ENCODE data around the gene NME8.

DNA sequence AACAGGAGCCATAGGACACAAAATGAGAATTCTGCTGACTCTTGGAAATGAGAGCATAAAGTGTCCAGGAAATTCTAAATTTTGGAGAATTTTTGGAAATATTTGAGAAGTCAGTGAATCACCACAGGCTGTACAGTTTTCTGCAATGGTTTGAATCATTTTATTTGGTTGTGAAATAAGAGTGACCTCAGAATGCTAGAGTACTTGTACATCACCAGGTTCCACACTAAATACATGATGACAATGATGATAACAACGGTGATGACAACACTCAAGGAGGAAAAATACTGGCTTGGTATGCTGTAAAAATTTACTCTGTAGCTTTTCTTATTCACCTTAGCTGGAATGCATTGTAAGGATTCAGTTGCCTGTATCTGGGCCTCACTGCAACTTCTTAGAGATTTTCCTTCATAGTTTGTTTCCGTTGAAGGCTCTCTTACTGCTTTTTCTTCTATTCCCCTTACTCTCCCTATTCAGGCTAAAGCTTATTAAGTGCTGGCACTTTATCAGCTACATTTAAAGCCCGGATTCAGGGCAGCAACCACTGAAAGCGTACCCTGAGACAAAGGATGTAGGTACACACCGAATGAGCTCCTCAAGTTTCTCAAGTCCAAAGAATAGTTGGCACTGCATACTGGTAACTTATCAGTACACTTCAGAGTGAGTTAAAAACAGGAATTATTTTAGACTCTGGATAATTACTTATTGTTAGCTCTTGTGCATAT is 30.2 kb upstream of the NME8 start:
- TF ChIP-seq, protein P1, sequence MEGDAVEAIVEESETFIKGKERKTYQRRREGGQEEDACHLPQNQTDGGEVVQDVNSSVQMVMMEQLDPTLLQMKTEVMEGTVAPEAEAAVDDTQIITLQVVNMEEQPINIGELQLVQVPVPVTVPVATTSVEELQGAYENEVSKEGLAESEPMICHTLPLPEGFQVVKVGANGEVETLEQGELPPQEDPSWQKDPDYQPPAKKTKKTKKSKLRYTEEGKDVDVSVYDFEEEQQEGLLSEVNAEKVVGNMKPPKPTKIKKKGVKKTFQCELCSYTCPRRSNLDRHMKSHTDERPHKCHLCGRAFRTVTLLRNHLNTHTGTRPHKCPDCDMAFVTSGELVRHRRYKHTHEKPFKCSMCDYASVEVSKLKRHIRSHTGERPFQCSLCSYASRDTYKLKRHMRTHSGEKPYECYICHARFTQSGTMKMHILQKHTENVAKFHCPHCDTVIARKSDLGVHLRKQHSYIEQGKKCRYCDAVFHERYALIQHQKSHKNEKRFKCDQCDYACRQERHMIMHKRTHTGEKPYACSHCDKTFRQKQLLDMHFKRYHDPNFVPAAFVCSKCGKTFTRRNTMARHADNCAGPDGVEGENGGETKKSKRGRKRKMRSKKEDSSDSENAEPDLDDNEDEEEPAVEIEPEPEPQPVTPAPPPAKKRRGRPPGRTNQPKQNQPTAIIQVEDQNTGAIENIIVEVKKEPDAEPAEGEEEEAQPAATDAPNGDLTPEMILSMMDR (IDR thresholded peaks at IDR 0.05; ENCODE audit: insufficient read depth, low read length), result no peak
- TF ChIP-seq SPI1 (IDR thresholded peaks at IDR 0.05; ENCODE audit: borderline replicate concordance, low read depth) (no peak), GABPA (IDR thresholded peaks at IDR 0.05; ENCODE audit: low read depth) (no peak), POLR2AphosphoS5 (IDR thresholded peaks at IDR 0.05; ENCODE audit: low read depth) (no peak)
- TF ChIP-seq, protein P2, sequence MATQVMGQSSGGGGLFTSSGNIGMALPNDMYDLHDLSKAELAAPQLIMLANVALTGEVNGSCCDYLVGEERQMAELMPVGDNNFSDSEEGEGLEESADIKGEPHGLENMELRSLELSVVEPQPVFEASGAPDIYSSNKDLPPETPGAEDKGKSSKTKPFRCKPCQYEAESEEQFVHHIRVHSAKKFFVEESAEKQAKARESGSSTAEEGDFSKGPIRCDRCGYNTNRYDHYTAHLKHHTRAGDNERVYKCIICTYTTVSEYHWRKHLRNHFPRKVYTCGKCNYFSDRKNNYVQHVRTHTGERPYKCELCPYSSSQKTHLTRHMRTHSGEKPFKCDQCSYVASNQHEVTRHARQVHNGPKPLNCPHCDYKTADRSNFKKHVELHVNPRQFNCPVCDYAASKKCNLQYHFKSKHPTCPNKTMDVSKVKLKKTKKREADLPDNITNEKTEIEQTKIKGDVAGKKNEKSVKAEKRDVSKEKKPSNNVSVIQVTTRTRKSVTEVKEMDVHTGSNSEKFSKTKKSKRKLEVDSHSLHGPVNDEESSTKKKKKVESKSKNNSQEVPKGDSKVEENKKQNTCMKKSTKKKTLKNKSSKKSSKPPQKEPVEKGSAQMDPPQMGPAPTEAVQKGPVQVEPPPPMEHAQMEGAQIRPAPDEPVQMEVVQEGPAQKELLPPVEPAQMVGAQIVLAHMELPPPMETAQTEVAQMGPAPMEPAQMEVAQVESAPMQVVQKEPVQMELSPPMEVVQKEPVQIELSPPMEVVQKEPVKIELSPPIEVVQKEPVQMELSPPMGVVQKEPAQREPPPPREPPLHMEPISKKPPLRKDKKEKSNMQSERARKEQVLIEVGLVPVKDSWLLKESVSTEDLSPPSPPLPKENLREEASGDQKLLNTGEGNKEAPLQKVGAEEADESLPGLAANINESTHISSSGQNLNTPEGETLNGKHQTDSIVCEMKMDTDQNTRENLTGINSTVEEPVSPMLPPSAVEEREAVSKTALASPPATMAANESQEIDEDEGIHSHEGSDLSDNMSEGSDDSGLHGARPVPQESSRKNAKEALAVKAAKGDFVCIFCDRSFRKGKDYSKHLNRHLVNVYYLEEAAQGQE (IDR thresholded peaks at IDR 0.05; ENCODE audit: insufficient replicate concordance, low read depth), result no peak
